ENCODE results near the gene STRA6. TPM values are rescaled to one million over a fixed set of nuclear protein-coding genes. Genes with fewer than 3 reads are reported as not detected.
A peak's percentile ranks its signal among the peaks of the same experiment; 100 is the strongest.
"Not testable (repeated sequence)": the region's sequence is repeated elsewhere in the genome, so short reads cannot be mapped to it uniquely, and the experiment has no call there.

STRA6 gene
- polyA plus RNA-seq, 1 donor from 2014 or later, result not detected

DNA sequence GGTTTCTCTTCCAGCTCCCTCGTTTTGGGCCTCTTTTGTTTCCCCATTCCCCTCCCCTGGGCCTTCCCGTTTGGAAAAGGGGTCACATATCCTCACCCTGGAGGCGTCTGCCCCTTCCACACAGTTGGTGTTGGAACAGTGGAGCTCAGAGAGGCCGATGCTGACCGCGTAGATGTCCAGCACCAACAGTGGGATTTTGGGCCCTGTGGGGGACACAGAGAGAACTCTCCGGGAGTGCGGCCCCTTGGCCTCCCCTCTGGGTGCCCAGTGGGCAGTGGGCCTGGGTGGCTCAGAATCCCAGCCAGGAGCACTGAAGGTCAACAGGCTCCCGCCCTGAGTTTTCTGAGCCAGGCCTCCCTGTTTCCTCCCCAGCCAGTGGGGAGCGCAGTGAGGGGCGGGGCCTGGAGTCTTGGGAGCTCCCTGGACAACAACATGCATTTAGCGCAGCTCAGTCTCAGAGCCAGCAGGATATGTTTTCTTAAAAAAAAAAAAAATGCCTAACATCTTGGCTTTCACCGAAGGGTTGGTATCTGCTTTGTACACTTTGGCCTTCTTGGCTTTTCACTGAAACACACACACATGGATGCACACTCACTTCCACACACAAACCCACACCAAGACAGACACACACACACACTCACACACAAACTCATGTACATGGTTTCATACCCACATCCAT, 29.7 kb downstream of the STRA6 start:
- peaks cover 0 to 2% (median 0%) of the 10 kb centered on the region in 3 donors for H3K4me1 Mint-ChIP-seq
- peak overlapping the region in 1 of 3 donors; percentile 79 for H3K27ac Mint-ChIP-seq
- H3K36me3 Mint-ChIP-seq, result no peaks in the 10 kb centered on the region
- H3K9me3 Mint-ChIP-seq, result no peaks in the 10 kb centered on the region
- no peaks in the 10 kb centered on the region for H3K27me3 Mint-ChIP-seq
- no peak overlapping the region for H3K4me3 Mint-ChIP-seq

DNA sequence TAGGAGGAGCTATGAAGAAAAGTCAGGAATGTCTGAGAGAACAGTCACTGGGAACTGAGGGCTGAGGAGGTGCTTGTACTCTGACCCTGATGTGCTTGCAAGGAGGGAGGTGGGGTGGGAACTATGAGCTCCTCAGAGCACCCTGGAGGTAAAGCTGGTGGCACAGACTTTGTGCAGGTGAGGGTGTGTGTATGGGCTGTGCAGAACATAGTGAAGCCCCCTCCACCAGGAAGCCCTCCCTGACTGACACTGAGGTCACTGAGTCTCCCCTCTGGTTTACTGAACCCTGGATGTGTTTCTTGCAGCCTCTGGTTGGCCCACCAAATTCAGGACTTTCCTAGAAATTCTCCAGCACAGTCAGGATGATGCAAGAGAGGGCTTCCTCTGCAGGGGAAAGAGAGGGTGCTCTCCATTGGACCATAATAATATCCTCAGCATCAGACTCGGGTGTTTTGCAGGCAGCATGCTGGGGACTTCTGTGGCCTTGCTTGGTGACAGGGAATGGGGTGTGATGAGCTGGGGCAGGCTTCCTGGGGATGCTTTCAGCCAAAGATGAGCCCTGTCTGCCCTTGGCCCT, 30.5 kb downstream of the STRA6 start:
- peaks cover 0 to 2% (median 0%) of the 10 kb centered on the region in 3 donors for H3K4me1 Mint-ChIP-seq
- H3K27me3 Mint-ChIP-seq, result no peaks in the 10 kb centered on the region
- H3K27ac Mint-ChIP-seq, result no peak overlapping the region
- H3K9me3 Mint-ChIP-seq, result no peaks in the 10 kb centered on the region
- no peaks in the 10 kb centered on the region for H3K36me3 Mint-ChIP-seq
- no peak overlapping the region for H3K4me3 Mint-ChIP-seq

DNA sequence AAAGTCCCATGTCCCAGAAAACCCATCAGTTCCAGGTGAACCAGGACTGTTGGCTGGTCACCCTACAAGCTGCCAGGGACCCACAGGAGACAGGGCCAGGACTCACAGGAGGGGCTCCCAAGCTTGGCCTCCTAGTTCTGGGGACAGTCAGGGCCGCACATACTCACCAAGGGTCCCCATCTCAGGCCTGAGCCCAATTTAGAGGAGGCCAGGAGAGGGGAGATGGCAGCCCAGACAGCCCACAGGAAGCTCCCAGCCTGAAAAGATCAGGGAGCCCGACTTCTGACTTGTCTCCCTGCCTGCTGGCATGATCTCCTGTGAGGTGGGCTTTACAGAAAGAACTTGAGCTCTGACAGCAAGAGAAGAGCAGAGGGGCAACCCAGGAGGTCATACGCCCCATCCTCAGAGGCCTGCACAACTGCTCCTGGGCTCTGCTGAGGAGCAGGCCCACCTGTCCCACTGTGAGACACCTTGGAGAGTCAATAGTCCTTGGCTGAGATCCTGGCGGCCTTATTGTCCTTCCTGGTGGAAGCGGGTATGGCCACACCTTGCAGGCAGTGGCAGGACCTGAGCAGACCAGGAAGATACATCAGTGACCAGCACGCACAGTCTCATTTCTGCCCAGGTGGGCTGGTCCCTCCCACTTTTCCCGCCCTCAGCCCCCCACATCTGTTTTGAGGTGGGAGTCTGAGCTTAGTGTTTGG, 31.6 kb downstream of the STRA6 start:
- peaks cover 0 to 2% (median 0%) of the 10 kb centered on the region in 3 donors for H3K4me1 Mint-ChIP-seq
- H3K27me3 Mint-ChIP-seq, result no peaks in the 10 kb centered on the region

DNA sequence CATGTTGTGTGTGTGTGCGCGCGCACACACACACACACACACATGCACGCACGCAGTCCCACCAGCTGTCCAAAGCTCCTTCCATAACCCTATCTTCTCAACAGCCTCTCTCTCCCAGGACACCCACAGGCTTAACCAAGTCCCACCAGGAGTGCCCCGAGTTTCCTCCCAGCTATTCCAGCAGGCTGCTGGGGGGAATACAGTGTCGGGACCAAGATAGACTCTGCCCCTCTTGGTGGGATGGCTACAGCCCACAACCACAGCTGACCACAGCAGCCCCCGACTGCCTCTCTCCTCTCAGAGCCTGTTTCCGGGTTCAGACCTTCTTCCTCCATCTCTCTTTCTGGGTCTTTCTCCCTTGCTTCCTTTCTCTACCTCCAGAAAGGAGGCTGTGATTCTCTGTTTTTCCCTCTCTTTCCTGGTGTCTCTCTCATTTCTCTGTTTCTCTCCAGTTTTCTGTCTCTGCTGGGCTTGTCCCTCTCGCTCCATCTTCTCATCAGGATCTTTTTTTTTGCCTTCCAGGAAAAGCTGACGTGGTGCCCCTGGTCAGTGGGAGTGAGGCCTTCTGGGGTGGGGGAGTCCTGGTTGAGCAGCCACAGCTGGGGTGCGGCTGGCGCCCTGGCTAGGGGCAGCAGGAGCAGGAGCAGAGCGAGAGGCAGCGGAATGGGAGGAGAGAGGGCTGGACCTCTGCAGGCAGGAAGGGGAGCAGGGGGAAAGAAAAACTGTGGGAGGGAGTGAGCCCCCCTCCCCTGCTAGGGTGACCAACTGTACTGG, 32.3 kb downstream of the STRA6 start:
- no peaks in the 10 kb centered on the region for H3K9me3 Mint-ChIP-seq
- H3K27me3 Mint-ChIP-seq, result no peaks in the 10 kb centered on the region
- H3K4me3 Mint-ChIP-seq, result no peak overlapping the region
- H3K36me3 Mint-ChIP-seq, result no peaks in the 10 kb centered on the region
- peaks cover 0 to 2% (median 0%) of the 10 kb centered on the region in 3 donors for H3K4me1 Mint-ChIP-seq
- H3K27ac Mint-ChIP-seq, result no peak overlapping the region

More for the DNA sequence above, 31.6 kb downstream of the STRA6 start:
- H3K4me3 Mint-ChIP-seq, result no peak overlapping the region
- H3K9me3 Mint-ChIP-seq, result no peaks in the 10 kb centered on the region
- no peaks in the 10 kb centered on the region for H3K36me3 Mint-ChIP-seq
- H3K27ac Mint-ChIP-seq, result no peak overlapping the region

DNA sequence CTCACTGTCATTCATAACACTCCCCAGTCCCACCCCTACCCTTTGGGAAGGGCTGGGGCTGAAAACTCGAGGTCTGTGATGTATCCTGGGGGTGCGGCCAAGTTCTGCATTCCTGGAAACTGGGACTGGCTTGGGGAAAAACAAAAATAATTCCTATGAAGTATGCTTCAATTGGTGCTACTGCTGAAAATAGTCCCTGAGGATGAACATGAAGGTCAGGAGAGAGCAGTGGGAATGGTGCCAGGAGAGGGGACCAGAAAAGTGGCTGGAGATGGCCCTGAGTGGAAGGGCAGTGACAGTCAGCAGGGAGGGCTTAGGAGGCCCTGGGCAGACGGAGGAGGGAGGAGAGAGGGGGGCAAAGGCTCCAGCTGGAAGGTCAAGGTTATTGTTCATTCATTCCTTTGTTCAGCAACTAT, 33.9 kb downstream of the STRA6 start:
- no peak overlapping the region for H3K27ac Mint-ChIP-seq
- H3K36me3 Mint-ChIP-seq, result peaks cover 2% of the 10 kb centered on the region
- no peak overlapping the region for H3K4me3 Mint-ChIP-seq
- H3K4me1 Mint-ChIP-seq, result no peaks in the 10 kb centered on the region
- peaks cover 4% of the 10 kb centered on the region for H3K27me3 Mint-ChIP-seq
- H3K9me3 Mint-ChIP-seq, result peaks cover 0 to 2% (median 0%) of the 10 kb centered on the region in 3 donors

DNA sequence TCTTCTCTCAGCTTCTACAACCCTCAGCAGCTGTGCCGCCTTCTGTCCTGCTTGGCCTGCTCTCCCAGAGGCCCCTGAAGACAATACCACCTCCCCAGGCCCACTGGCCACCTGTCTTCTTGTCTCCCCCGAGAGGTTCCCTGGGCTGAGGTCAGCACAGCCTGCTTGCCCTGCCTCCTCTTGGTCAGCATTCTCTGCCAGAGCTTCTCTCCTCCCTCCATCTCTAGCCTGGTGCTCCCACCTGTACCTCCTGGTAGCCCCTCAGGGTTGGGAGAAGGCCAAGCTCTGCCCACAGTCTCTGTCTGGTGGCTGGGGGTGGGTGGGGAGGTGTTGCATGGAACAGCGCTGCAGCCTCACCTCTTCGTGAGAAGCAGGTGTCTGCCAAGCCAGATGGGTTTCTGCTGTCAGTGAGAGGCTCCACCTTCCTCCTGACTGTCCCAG, 34.7 kb downstream of the STRA6 start:
- Mint-ChIP-seq H3K4me1 (no peaks in the 10 kb centered on the region), H3K27ac (no peak overlapping the region), H3K4me3 (no peak overlapping the region), H3K27me3 (peaks cover 8% of the 10 kb centered on the region), H3K36me3 (peaks cover 2% of the 10 kb centered on the region), H3K9me3 (peaks cover 0 to 2% (median under 1%) of the 10 kb centered on the region in 3 donors)

DNA sequence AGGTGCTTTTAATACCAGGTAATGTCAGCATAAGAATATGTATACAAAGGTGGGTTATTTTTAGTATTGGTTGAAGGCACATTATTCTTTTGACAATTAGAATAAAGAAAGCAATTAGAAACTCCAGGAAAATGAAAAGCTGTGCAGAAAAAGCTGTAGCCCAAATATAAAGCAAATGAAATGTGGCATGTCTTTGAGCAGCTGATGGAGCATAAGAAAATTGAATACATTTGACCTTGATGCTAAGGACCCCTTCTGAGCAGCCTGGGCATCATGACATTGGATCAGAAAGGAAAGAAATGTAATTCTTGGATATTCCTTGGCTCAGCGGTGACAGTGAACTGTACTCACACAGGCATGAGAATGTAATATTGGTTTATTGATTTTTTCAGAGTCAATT, 37.1 kb downstream of the STRA6 start:
- Mint-ChIP-seq H3K4me3 (no peak overlapping the region), H3K27ac (no peak overlapping the region)

DNA sequence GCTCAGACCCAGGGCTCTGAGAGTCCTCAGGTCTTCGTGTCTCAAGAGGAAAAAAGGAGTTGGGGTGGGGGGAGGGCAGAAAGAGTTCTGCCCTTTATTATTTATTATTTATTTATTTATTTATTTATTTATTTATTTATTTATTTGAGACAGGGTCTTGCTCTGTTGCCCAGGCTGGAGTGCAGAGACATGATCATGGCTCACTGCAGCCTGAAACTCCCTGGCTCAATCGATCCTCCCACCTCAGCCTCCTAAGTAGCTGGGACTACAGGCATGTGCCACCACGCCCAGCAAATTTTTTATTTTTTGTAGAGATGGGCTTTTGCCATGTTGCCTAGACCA, 40.4 kb downstream of the STRA6 start:
- not testable (repeated sequence) for H3K27ac Mint-ChIP-seq, H3K4me3 Mint-ChIP-seq, H3K9me3 Mint-ChIP-seq, H3K36me3 Mint-ChIP-seq
- H3K27me3 Mint-ChIP-seq, result peaks cover 18% of the 10 kb centered on the region
- H3K4me1 Mint-ChIP-seq, result peaks cover 10 to 14% (median 10%) of the 10 kb centered on the region in 3 donors

More for the DNA sequence above, 37.1 kb downstream of the STRA6 start:
- Mint-ChIP-seq H3K9me3 (peaks cover 0 to 3% (median 2%) of the 10 kb centered on the region in 3 donors), H3K27me3 (peaks cover 13% of the 10 kb centered on the region), H3K4me1 (no peaks in the 10 kb centered on the region), H3K36me3 (peaks cover 3% of the 10 kb centered on the region)

DNA sequence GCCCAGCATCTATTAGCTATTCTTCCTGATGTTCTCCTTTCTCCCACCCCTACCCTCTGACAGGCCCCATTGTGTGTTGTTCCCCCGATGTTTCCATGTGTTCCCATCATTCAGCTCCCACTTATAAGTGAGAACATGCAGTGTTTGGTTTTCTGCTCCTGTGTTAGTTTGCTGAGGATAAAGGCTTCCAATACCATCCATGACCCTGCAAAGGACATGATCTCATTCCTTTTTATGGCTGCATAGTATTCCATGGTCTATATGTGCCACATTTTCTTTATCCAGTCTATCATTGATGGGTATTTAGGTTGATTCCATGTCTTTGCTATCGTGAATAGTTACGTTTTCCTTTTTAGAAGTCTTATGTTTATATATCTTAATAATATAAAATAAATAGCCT, 42.2 kb downstream of the STRA6 start:
- not testable (repeated sequence) for H3K4me3 Mint-ChIP-seq, H3K9me3 Mint-ChIP-seq, H3K36me3 Mint-ChIP-seq
- Mint-ChIP-seq H3K27me3 (peaks cover 23% of the 10 kb centered on the region), H3K4me1 (peaks cover 10 to 15% (median 14%) of the 10 kb centered on the region in 3 donors), H3K27ac (peak overlapping the region in 1 of 3 donors; percentile 36)

DNA sequence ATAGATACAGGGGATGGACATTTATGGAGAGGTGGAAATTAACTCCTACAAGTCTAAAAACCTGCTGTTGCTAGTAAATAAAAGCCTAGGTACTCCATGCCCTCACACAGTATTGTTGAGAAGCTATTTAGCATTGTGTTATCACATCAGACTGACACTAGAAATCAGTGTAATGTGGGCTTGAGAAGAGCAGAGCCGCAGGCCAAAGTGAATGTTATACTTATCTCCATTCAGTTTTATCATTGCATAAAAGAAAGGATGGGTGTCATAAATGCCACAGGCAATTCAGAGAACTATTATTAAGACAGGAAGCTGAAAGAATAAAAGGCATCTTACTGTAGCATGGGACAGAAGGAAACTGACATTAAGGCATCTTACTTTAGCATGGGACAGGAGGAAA, 42.8 kb downstream of the STRA6 start:
- Mint-ChIP-seq H3K36me3 (peaks cover 2% of the 10 kb centered on the region), H3K4me1 (peaks cover 10 to 15% (median 14%) of the 10 kb centered on the region in 3 donors), H3K4me3 (no peak overlapping the region), H3K27ac (peak overlapping the region in 1 of 3 donors; percentile 36), H3K27me3 (peaks cover 23% of the 10 kb centered on the region), H3K9me3 (peaks cover 0 to 3% (median 2%) of the 10 kb centered on the region in 3 donors)

DNA sequence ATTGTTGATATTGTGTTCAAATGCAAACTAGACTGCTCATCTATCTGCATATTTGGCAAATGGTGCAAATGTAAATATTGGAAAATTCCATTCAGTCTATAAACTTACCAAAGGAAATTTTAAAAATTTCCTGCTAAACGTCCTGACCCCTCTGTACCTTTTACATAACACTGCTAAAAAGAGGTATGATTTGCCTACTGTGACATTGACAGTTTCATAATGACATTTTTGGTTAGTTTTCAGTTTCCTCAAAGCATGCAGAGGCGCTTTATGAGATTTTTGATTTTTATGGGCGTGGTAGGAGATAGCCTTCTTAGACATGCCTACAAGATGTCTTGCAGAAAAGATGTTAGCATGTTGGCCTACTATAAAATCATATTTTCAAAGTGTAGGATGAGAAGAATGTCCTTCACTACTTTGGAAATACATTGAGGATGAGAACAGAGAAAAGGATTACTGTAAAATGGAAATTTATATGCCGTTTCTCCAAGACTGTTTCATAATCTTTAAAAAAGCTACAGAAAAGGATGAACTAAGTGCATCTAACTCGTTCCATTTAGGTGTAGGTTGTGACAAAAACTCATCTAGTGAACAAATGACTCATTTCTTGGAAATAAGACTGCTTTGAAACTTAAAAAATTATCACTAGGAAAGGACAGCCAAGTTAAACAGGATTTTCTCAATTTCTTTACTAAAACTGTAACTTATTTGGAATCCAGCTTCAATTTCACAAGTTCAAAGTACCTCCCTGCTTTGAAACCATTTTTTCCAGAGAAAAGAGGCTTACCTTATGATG, 43.5 kb downstream of the STRA6 start:
- H3K27me3 Mint-ChIP-seq, result peaks cover 19% of the 10 kb centered on the region
- peak overlapping the region in 1 of 4 donors; percentile 19 for H3K4me3 Mint-ChIP-seq
- H3K36me3 Mint-ChIP-seq, result peaks cover 2% of the 10 kb centered on the region
- peaks cover 0 to 3% (median 0%) of the 10 kb centered on the region in 3 donors for H3K9me3 Mint-ChIP-seq
- no peak overlapping the region for H3K27ac Mint-ChIP-seq
- H3K4me1 Mint-ChIP-seq, result peaks cover 10 to 15% (median 14%) of the 10 kb centered on the region in 3 donors

DNA sequence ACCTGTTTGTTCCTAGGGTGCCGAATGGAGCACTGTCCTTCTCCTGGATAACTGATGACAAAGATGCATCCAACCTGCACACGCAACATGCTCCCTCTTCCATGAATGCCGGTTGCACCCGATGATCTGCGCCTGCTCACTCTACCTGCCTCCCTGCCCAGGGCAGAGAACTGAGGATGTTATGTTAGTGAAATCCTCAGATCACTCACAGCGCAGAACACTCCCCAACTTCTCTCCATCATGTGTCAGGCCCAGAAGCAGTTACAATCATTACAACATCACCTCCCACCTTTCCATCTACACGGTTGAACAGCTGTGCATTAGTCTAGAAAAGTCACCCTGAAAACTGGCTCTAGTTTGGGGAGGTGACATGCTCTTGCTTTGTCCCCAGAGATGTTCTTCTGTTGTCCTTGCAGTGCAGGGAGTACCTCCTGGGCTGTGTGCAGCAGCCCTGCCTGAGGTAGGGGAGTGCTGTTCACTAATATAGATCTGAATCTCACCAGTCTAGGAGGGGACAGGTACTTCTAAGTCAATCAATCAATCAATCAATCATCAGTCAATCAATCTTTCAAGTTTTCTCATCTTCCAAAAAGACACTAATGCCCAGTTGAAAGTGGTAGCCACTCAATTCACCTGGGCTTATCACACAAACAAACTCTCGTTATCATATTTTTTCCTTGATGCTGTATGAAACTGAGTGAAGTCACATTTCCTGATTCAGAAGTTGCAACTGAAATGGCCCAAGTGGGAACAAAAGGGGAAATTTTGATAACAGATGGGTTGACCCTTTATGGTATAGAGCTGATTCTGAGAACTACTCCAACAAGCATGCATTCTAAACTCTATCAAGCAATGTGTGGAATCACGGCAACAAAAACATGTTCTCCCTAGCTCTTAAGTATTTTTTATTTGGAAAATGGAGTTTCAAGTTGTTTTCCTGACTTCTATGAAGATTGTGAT, 44.4 kb downstream of the STRA6 start:
- Mint-ChIP-seq H3K27ac (no peak overlapping the region), H3K4me3 (no peak overlapping the region), H3K4me1 (peaks cover 10 to 15% (median 14%) of the 10 kb centered on the region in 3 donors), H3K36me3 (peaks cover 2% of the 10 kb centered on the region), H3K27me3 (peaks cover 17% of the 10 kb centered on the region), H3K9me3 (peaks cover 0 to 3% (median 0%) of the 10 kb centered on the region in 3 donors)

DNA sequence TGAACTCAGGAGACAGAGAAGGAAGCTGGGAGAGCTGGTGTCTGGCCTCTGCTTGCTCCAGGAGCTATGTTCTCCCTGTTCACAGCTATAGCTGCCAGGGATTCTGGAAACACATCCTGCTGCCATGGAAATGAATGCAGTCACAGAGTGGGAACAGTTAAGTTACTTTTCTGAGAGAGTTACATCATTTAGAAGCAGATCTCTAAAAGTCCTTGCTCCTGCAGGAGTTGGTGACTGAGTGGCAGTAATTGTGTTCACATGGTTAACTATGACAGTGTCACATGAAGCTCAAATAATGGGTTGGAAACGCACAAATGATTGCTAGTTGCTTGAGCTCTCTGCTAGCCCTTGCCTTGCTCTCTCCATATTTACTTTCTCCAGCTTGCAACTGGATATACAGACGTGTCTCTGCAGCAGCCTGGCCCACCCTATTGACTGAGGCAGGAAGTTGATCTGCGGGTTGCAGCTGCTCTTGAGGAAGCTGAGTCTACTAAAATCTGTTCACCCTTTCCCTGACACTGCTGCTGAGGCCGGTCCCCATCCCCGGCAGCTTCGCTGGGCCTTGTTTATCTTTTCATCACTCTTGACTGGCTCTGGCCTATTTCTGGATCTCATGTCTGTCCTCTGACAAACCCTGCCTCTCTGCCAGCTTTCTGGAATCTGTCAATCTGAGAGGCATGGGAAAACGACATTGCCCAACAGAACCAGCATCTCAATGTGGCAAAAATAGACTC, 45.7 kb downstream of the STRA6 start:
- no peaks in the 10 kb centered on the region for H3K9me3 Mint-ChIP-seq
- H3K4me3 Mint-ChIP-seq, result no peak overlapping the region
- H3K27me3 Mint-ChIP-seq, result peaks cover 10% of the 10 kb centered on the region
- no peaks in the 10 kb centered on the region for H3K36me3 Mint-ChIP-seq
- no peak overlapping the region for H3K27ac Mint-ChIP-seq
- peaks cover 10 to 15% (median 14%) of the 10 kb centered on the region in 3 donors for H3K4me1 Mint-ChIP-seq
